ENCODE measurements around the gene OR10H5. TPM values are rescaled to one million over a fixed set of nuclear protein-coding genes. Genes with fewer than 3 reads are reported as not detected.

The OR10H5 gene
- polyA plus RNA-seq, 2 of the 4 experiments (the other 2 are of a cell fraction): not detected

DNA sequence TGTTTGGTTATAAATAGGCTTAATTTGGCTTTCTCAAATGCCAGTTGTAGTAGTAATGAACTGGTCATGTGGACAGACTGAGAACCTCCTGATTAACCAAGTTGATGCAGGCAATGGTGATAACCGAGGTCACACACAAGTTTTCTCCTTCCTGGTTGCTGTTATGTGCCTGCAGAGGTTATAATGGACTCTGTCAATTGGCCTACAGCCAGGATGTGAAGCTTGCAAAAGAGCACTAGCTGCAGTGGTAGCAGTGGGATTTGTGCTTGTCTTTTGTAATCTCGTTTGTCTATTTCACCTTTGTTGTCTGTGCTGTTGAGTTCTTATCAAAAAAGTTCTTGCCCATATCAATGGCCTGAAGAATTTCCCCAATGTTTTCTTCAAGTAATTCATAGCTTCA, 29.1 kb upstream of the OR10H5 start:
- Histone ChIP-seq H3K9me3 (no peaks in the 10 kb centered on the region), H3K27ac (no peak overlapping the region), H3K4me1 (no peaks in the 10 kb centered on the region), H3K4me3 (no peak overlapping the region), H3K4me2 (no peak overlapping the region)
- WGBS (ENCODE audit: missing lambda C conversion rate): 4% methylated on average over 2 of the region's 2 CpGs
- DNase-seq (ENCODE audit: low read depth in 1 of 2, low spot score in 1 of 2) (no peak), FAIRE-seq (no peak), ATAC-seq (no peak)
- TF ChIP-seq, protein P1, sequence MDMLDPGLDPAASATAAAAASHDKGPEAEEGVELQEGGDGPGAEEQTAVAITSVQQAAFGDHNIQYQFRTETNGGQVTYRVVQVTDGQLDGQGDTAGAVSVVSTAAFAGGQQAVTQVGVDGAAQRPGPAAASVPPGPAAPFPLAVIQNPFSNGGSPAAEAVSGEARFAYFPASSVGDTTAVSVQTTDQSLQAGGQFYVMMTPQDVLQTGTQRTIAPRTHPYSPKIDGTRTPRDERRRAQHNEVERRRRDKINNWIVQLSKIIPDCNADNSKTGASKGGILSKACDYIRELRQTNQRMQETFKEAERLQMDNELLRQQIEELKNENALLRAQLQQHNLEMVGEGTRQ (IDR thresholded peaks at IDR 0.05): no peak
- TF ChIP-seq CHD4 (IDR thresholded peaks at IDR 0.05; ENCODE audit: borderline replicate concordance): no peak
- TF ChIP-seq MAZ (IDR thresholded peaks at IDR 0.05; ENCODE audit: borderline replicate concordance, low read depth, low read length): no peak
- TF ChIP-seq SMC3 (IDR thresholded peaks at IDR 0.05): no peak
- no peak for TF ChIP-seq SREBF2 (IDR thresholded peaks at IDR 0.05)
- TF ChIP-seq, protein P2, sequence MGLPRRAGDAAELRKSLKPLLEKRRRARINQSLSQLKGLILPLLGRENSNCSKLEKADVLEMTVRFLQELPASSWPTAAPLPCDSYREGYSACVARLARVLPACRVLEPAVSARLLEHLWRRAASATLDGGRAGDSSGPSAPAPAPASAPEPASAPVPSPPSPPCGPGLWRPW (IDR thresholded peaks at IDR 0.05): no peak
- TF ChIP-seq, protein P3, sequence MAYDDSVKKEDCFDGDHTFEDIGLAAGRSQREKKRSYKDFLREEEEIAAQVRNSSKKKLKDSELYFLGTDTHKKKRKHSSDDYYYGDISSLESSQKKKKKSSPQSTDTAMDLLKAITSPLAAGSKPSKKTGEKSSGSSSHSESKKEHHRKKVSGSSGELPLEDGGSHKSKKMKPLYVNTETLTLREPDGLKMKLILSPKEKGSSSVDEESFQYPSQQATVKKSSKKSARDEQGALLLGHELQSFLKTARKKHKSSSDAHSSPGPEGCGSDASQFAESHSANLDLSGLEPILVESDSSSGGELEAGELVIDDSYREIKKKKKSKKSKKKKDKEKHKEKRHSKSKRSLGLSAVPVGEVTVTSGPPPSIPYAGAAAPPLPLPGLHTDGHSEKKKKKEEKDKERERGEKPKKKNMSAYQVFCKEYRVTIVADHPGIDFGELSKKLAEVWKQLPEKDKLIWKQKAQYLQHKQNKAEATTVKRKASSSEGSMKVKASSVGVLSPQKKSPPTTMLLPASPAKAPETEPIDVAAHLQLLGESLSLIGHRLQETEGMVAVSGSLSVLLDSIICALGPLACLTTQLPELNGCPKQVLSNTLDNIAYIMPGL (CRISPR knock-in tag; IDR thresholded peaks at IDR 0.05; ENCODE audit: borderline replicate concordance): no peak
- TF ChIP-seq HOXB13 (CRISPR knock-in tag; IDR thresholded peaks at IDR 0.05; ENCODE audit: low read depth): no peak
- no peak for TF ChIP-seq HOXA7 (CRISPR knock-in tag; IDR thresholded peaks at IDR 0.05)
- no peak for TF ChIP-seq ZNF302 (CRISPR knock-in tag; IDR thresholded peaks at IDR 0.05)
- no peak for TF ChIP-seq PHF8 (IDR thresholded peaks at IDR 0.05; ENCODE audit: borderline replicate concordance, low read depth)
- TF ChIP-seq MAX (IDR thresholded peaks at IDR 0.05): no peak
- ChIA-PET CTCF (interaction anchor here (0.6 kb wide), 1 partner anchor 29 kb away, joined by 3 read pairs; the partner anchor contains the start of gene OR10H5), POLR2A (no interaction called here)

DNA sequence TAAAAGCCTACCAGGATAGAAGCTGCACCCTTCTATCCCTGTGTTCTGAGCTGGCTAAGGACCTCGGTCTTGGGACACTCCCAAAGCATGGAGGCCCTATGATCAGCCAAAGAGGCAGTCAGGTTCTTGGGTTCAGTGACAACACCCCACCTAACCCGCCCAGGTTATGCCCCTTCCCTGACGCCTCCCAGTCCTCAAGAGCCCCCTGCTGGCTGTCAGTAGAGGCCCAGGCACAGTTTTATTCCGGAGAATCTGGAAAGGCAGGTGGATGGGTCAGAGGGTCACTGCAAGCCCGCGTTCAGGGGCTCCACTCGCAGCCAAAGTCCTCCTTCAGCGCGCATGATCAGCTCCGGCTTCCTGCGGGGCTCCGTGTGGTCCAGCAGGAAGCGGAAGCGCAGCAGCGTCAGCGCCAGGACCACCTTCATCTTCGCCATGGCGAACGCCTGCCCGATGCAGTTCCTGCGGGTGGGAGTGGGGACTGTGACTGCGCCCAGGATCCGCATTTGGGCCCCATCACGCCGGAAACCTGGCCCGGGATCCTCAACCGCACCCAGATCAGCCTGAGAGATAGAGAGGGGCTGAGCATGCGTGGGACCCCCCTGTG, 27.4 kb upstream of the OR10H5 start:
- 20% methylated on average over 12 of the region's 28 CpGs for WGBS (ENCODE audit: missing lambda C conversion rate)
- POLR2A ChIA-PET: no interaction called here
- peak; percentile 35; the same call in 2 of the 3 replicates for TF ChIP-seq SMC3 (IDR thresholded peaks at IDR 0.05)
- TF ChIP-seq RAD21 (conservative IDR thresholded peaks at IDR 0.05 in 1 of 2, IDR thresholded peaks at IDR 0.05 in 1 of 2): peak in 1 of 2 experiments; percentile 54; a peak in 2 of 5 replicates
- TF ChIP-seq, protein P4, sequence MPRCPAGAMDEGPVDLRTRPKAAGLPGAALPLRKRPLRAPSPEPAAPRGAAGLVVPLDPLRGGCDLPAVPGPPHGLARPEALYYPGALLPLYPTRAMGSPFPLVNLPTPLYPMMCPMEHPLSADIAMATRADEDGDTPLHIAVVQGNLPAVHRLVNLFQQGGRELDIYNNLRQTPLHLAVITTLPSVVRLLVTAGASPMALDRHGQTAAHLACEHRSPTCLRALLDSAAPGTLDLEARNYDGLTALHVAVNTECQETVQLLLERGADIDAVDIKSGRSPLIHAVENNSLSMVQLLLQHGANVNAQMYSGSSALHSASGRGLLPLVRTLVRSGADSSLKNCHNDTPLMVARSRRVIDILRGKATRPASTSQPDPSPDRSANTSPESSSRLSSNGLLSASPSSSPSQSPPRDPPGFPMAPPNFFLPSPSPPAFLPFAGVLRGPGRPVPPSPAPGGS (IDR thresholded peaks at IDR 0.05): no peak
- TF ChIP-seq, protein P5, sequence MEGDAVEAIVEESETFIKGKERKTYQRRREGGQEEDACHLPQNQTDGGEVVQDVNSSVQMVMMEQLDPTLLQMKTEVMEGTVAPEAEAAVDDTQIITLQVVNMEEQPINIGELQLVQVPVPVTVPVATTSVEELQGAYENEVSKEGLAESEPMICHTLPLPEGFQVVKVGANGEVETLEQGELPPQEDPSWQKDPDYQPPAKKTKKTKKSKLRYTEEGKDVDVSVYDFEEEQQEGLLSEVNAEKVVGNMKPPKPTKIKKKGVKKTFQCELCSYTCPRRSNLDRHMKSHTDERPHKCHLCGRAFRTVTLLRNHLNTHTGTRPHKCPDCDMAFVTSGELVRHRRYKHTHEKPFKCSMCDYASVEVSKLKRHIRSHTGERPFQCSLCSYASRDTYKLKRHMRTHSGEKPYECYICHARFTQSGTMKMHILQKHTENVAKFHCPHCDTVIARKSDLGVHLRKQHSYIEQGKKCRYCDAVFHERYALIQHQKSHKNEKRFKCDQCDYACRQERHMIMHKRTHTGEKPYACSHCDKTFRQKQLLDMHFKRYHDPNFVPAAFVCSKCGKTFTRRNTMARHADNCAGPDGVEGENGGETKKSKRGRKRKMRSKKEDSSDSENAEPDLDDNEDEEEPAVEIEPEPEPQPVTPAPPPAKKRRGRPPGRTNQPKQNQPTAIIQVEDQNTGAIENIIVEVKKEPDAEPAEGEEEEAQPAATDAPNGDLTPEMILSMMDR (IDR thresholded peaks at IDR 0.05): peak; percentile 26; the same call in 1 of the 3 replicates
- ATAC-seq (peak in 1 of 2 experiments; percentile 46; a peak in 1 of 6 replicates), DNase-seq (ENCODE audit: low read depth in 1 of 2, low spot score in 1 of 2) (peak in 1 of 2 experiments; percentile 18), FAIRE-seq (no peak)
- Histone ChIP-seq H3K4me1 (no peaks in the 10 kb centered on the region), H3K27ac (no peak overlapping the region), H3K4me3 (no peak overlapping the region), H3K4me2 (no peak overlapping the region), H3K9me3 (no peaks in the 10 kb centered on the region)
- CTCF ChIA-PET: interaction anchor here (0.6 to 1.4 kb wide), 4 partner anchors 50 to 139 kb away, joined by 3 read pairs; no protein-coding TSS in a partner anchor
